Keratinocyte (primary cell): ENCODE results near the gene TNS4. TPM values are rescaled to one million over a fixed set of nuclear protein-coding genes. Genes with fewer than 3 reads are reported as not detected.

Source experiments
- DNase-seq: peaks from one replicate; pipeline ENCODE4 v3.0.0-alpha.2; 2011; ENCODE audit warnings: low read depth, missing footprints, low spot score
- FAIRE-seq: peaks from 2 replicates; lab custom pipeline; 2011; peaks lifted over from hg19 to GRCh38; lab: Jason Lieb, UNC
- H2AFZ ChIP-seq: 2 replicates; pipeline ENCODE4 v1.6.0; 2012; ENCODE audit warnings: low read length, control low read depth, inconsistent platforms; ENCODE audit not compliant: control insufficient read depth
- H3K27ac ChIP-seq: 2 replicates; pipeline ENCODE4 v1.5.1; 2011; ENCODE audit warnings: low read length; ENCODE audit not compliant: control insufficient read depth, insufficient read depth
- H3K27me3 ChIP-seq: 3 replicates; pipeline ENCODE4 v1.6.0; 2011; ENCODE audit warnings: low read length; ENCODE audit not compliant: control insufficient read depth, insufficient read depth; ENCODE audit errors: extremely low read depth
- H3K36me3 ChIP-seq, 2 experiments: 2 replicates in 1 of 2; 3 replicates in 1 of 2; pipeline ENCODE4 v1.5.1; 2011; ENCODE audit warnings: low read length in 2 of 2, mild to moderate bottlenecking in 1 of 2; ENCODE audit not compliant: control insufficient read depth in 2 of 2, insufficient read depth in 2 of 2; ENCODE audit errors: extremely low read depth in 1 of 2
- H3K4me1 ChIP-seq: 3 replicates; pipeline ENCODE4 v1.5.1; 2011; ENCODE audit warnings: low read length; ENCODE audit not compliant: control insufficient read depth, insufficient read depth; ENCODE audit errors: extremely low read depth
- H3K4me2 ChIP-seq: 3 replicates; pipeline ENCODE4 v1.6.0; 2011; ENCODE audit warnings: low read depth, low read length; ENCODE audit not compliant: control insufficient read depth, insufficient read depth; ENCODE audit errors: extremely low read depth
- H3K4me3 ChIP-seq, 3 experiments: fragments of 200-600 bp in 1 of 3; sonication (generic) in 1 of 3; 2 replicates in 2 of 3; 3 replicates in 1 of 3; pipeline ENCODE4 v1.5.1; 2011 to 2016; ENCODE audit warnings: low read length in 3 of 3, mild to moderate bottlenecking in 3 of 3, control low read depth in 2 of 3, inconsistent platforms in 1 of 3, low read depth in 1 of 3, mixed read lengths in 1 of 3, mixed run types in 1 of 3, moderate library complexity in 1 of 3; ENCODE audit not compliant: control insufficient read depth in 2 of 3, insufficient read depth in 2 of 3; ENCODE audit errors: extremely low read depth in 1 of 3
- H3K79me2 ChIP-seq: 2 replicates; pipeline ENCODE4 v1.6.0; 2012; ENCODE audit warnings: low read length; ENCODE audit not compliant: control insufficient read depth, insufficient read depth
- H3K9ac ChIP-seq: 3 replicates; pipeline ENCODE4 v1.6.0; 2011; ENCODE audit warnings: low read length; ENCODE audit not compliant: control insufficient read depth, insufficient read depth; ENCODE audit errors: extremely low read depth
- H3K9me1 ChIP-seq: 3 replicates; pipeline ENCODE4 v1.6.0; 2011; ENCODE audit warnings: low read length; ENCODE audit not compliant: control insufficient read depth, insufficient read depth; ENCODE audit errors: extremely low read depth
- H3K9me3 ChIP-seq: 2 replicates; pipeline ENCODE4 v1.5.1; 2012; ENCODE audit warnings: low read depth, low read length; ENCODE audit not compliant: control insufficient read depth
- H4K20me1 ChIP-seq: 3 replicates; pipeline ENCODE4 v1.6.0; 2011; ENCODE audit warnings: low read length; ENCODE audit not compliant: control insufficient read depth, insufficient read depth; ENCODE audit errors: extremely low read depth
- EZH2 ChIP-seq: IDR thresholded peaks from one replicate; pipeline ENCODE4 v1.6.1; 2012; ENCODE audit warnings: inconsistent platforms, mild to moderate bottlenecking, low read length, moderate library complexity
- dilution Hi-C: fragments of 300-500 bp; cut with MboI; formaldehyde crosslinking; loops from one replicate; pipeline ENCODE4 v1.7.0; 2020; ENCODE audit warnings: low sequenced_read_pairs; ENCODE audit not compliant: extremely low pct_ligation_motif_present
- polyA plus RNA-seq, 5 experiments: library from polyadenylated mRNA; depleted of rRNA in 3 of 5; stranded (reverse) in 3 of 5; stranded (forward) in 1 of 5; unstranded in 1 of 5; fragments of >200 nt; gene quantifications; 1 replicate in 1 of 5; 2 replicates in 3 of 5; 3 replicates in 1 of 5; pipeline versions ENCODE4 v1.2.1 to v1.2.3, GENCODE V29; 2011 to 2012; ENCODE audit warnings: missing spikeins in 2 of 5, low read depth in 1 of 5, low replicate concordance in 1 of 5
- TF ChIP-seq, protein P1 (sequence below), 3 experiments: IDR thresholded peaks in 1 of 3; conservative IDR thresholded peaks in 1 of 3; optimal IDR thresholded peaks in 1 of 3; 2 replicates in 2 of 3; 3 replicates in 1 of 3; pipeline versions ENCODE3 to v1.5.1; 2011; ENCODE audit warnings: low read length in 3 of 3, mild to moderate bottlenecking in 3 of 3, moderate library complexity in 2 of 3, control low read depth in 1 of 3, inconsistent platforms in 1 of 3; ENCODE audit not compliant: insufficient read depth in 2 of 3; ENCODE audit errors: extremely low read depth in 1 of 3

TNS4 gene
- polyA plus RNA-seq, 1 donor (not counting 4 experiments of a cell fraction or from before 2014, with no cell fraction given): 160 TPM

DNA sequence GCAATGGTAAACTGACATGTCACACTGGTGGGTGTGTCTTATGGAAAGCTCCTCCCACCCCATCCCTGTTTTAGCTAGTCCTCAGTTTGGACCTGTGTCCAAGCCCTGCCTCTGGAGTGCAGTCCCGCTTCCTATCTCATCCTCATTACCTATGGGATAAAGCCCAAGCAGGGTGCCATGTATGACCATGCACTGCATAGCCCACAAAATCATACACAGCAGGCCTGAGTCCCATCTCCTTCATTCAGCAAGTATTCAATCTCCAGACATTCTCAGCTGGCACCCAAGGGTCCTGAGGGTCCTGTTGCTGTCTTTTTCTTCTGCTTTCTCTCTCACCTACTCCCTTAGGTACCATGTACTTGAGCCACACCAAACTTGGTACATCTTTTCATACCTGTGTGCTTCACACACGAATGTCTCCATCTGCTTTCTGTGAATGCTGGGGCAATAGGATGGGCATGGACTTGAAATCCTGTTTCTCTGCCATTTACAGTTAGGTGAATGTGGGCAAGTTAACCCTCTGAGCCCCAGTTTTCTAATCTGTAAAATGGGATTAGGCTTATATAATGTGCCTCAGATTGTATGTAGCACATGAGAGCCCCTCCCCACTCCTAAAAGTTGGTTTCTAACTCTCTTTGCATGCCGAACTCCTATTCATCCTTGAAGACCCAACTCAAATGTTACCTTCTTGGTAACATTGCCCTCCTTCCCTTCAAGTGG, 28.5 kb downstream of the TNS4 start:
- dilution Hi-C loops: no loop called here
- DNase-seq: peak; percentile 71
- no peak for TF ChIP-seq EZH2
- TF ChIP-seq, protein P1, sequence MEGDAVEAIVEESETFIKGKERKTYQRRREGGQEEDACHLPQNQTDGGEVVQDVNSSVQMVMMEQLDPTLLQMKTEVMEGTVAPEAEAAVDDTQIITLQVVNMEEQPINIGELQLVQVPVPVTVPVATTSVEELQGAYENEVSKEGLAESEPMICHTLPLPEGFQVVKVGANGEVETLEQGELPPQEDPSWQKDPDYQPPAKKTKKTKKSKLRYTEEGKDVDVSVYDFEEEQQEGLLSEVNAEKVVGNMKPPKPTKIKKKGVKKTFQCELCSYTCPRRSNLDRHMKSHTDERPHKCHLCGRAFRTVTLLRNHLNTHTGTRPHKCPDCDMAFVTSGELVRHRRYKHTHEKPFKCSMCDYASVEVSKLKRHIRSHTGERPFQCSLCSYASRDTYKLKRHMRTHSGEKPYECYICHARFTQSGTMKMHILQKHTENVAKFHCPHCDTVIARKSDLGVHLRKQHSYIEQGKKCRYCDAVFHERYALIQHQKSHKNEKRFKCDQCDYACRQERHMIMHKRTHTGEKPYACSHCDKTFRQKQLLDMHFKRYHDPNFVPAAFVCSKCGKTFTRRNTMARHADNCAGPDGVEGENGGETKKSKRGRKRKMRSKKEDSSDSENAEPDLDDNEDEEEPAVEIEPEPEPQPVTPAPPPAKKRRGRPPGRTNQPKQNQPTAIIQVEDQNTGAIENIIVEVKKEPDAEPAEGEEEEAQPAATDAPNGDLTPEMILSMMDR (optimal IDR thresholded peaks at IDR 0.05 in 1 of 3, IDR thresholded peaks at IDR 0.05 in 1 of 3, conservative IDR thresholded peaks at IDR 0.05 in 1 of 3; ENCODE audit: extremely low read depth in 1 of 3, insufficient read depth in 2 of 3, low read length in 3 of 3): no peak

DNA sequence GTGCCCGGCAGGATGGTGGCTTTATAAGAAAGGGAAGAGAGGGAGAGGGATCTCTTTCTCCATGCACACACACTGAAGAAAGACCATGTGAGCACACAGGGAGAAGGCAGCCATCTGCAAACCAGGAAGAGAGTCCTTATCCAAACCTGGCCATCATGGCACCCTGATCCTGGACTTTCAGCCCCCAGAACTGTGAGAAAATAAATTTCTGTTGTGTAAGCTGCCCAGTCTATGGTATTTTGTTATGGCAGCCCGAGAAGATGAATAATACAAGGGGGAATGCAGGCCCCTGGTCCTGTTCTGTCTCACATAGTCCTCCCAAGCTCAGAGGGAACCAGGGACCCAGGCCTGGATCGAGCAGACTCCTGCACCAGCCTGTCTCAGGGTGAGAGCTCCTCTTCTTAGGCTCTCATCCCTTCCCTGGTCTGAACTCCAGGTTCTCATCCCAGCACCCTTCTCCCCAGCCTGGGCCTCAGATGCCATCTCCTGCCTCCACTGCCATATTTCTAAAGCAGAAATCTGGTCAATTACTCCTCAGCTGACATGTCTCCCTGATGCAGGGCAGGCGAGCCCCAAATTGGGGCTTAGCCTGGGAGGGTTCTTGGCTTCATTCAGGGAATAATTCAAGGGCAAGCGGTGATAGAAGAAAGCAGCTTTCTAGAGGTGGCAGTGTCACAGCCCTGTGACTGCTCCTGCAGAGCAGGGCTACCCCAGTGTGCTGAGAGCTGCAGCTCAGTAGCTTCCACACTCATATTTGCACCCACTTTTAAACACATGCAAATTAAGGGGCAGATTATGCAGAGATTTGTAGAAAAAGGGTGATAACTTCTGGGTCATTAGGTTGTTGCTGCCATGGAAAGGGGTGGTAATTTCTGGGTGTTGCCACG, 29.3 kb downstream of the TNS4 start:
- dilution Hi-C loops: no loop called here
- H3K4me3 ChIP-seq: no peak overlapping the region
- no peaks in the 10 kb centered on the region for H3K9me3 ChIP-seq
- no peaks in the 10 kb centered on the region for H3K9me1 ChIP-seq
- H4K20me1 ChIP-seq: peaks cover 33% of the 10 kb centered on the region
- no peak for TF ChIP-seq EZH2
- TF ChIP-seq, protein P1 (optimal IDR thresholded peaks at IDR 0.05 in 1 of 3, IDR thresholded peaks at IDR 0.05 in 1 of 3, conservative IDR thresholded peaks at IDR 0.05 in 1 of 3; ENCODE audit: extremely low read depth in 1 of 3, insufficient read depth in 2 of 3, low read length in 3 of 3): no peak
- peak overlapping the region; percentile 16 for H3K9ac ChIP-seq
- H3K79me2 ChIP-seq: no peaks in the 10 kb centered on the region
- peak overlapping the region; percentile 3 for H3K4me2 ChIP-seq
- peaks cover 22% of the 10 kb centered on the region for H3K4me1 ChIP-seq
- peaks cover 3% of the 10 kb centered on the region for H3K27me3 ChIP-seq
- H3K36me3 ChIP-seq: peaks cover 2 to 7% of the 10 kb centered on the region in 2 experiments
- H3K27ac ChIP-seq: peak overlapping the region; percentile 70
- DNase-seq (peak; percentile 49), FAIRE-seq (no peak)
- no peak overlapping the region for H2AFZ ChIP-seq

More for the DNA sequence above, 28.5 kb downstream of the TNS4 start:
- H3K9me1 ChIP-seq: no peaks in the 10 kb centered on the region
- H4K20me1 ChIP-seq: peaks cover 40% of the 10 kb centered on the region
- H3K36me3 ChIP-seq: peaks cover 7 to 15% of the 10 kb centered on the region in 2 experiments
- peaks cover 22% of the 10 kb centered on the region for H3K4me1 ChIP-seq
- H3K79me2 ChIP-seq: no peaks in the 10 kb centered on the region
- no peak overlapping the region for H2AFZ ChIP-seq
- H3K4me3 ChIP-seq: no peak overlapping the region
- FAIRE-seq: peak; percentile 84
- peak overlapping the region; percentile 48 for H3K27ac ChIP-seq
- H3K9me3 ChIP-seq: no peaks in the 10 kb centered on the region
- H3K9ac ChIP-seq: no peak overlapping the region
- H3K27me3 ChIP-seq: no peaks in the 10 kb centered on the region
- H3K4me2 ChIP-seq: no peak overlapping the region
